Fibroblast of pulmonary artery (primary cell): ENCODE measurements around the gene ATP11C.
A peak's percentile ranks its signal among the peaks of the same experiment; 100 is the strongest.

Source experiments
- DNase-seq: peaks from one replicate; pipeline ENCODE4 v3.0.0-alpha.2; 2010; ENCODE audit warnings: low read depth
- H3K4me3 ChIP-seq: replicated peaks from 2 replicates; pipeline ENCODE4 v1.5.1; 2011; ENCODE audit warnings: low read depth, mild to moderate bottlenecking, control low read depth, low read length, moderate library complexity
- CTCF ChIP-seq: IDR thresholded peaks from 2 replicates; pipeline ENCODE4 v1.5.1; 2011; ENCODE audit warnings: mild to moderate bottlenecking, control low read depth, low read length, inconsistent platforms; ENCODE audit errors: missing control alignments

The ATP11C gene

DNA sequence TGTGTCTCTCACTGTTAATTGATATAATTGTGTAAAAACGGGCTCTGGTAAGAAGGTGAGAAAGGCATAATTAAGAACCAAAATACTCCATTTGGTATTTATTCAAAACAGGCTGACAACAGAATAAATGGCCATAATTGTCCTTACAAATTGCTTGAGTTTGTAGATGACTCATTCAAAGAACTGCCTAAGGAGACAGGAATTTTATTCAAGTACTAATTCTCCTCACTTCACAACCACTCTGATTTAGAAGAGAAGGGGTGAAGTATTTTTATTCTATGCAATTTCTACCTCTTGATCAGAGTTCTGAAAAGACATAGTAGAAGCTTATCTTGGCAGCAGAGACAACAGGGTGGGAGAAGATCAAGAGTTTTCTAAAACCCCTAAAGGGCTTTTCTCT, 43.1 kb downstream of the ATP11C start:
- no peak overlapping the region for H3K4me3 ChIP-seq
- no peak for TF ChIP-seq CTCF
- peak; percentile 29 for DNase-seq

GRCh38 chrX:139883984-139884383, 48.9 kb downstream of the ATP11C start:
- DNase-seq, result no peak
- no peak overlapping the region for H3K4me3 ChIP-seq
- no peak for TF ChIP-seq CTCF

- no peak for TF ChIP-seq CTCF
- peak; percentile 29 for DNase-seq
- no peak overlapping the region for H3K4me3 ChIP-seq
Observed at GRCh38 chrX:139882299-139882698, 50.6 kb downstream of the ATP11C start.

DNA sequence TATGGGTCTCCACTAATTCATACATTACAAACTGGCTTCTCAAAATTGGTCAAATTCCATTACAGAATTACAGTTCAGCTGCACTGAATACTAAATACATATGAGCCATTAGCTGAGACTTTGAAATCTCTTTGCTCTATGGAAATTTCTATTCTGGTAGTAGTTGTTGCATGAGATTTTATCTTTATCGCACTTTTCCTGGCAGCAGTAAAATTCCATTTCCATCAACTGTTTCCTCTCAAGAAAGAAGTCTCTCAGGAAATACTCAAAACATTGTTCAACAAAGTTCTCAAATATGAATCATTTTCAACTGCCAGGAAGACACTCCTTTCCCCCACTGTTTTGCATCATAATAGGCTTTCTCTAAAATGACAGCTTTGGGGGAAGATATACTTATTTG, 51.3 kb downstream of the ATP11C start:
- TF ChIP-seq CTCF, result no peak
- no peak overlapping the region for H3K4me3 ChIP-seq
- peak; percentile 87 for DNase-seq

DNA sequence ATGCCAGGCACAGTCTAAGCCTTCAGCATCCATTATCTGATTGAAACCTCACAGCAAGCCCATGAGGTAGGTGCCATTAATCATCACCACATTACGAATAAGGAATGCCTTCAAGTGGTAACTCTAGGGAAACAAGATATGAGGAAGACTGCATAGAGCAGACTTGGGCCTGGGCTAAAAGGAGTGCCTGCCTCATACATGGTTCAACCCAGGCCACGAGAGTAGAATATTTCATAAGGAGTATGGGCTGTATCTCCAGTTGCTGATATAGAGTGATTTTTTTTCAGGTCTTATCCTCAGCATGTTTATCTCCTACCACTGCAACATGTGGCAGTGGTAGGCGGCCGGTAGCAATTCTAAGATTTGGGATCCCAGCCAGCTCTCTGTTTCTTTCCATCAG, 51.7 kb downstream of the ATP11C start:
- TF ChIP-seq CTCF, result no peak
- H3K4me3 ChIP-seq, result no peak overlapping the region
- peak; percentile 69 for DNase-seq

DNA sequence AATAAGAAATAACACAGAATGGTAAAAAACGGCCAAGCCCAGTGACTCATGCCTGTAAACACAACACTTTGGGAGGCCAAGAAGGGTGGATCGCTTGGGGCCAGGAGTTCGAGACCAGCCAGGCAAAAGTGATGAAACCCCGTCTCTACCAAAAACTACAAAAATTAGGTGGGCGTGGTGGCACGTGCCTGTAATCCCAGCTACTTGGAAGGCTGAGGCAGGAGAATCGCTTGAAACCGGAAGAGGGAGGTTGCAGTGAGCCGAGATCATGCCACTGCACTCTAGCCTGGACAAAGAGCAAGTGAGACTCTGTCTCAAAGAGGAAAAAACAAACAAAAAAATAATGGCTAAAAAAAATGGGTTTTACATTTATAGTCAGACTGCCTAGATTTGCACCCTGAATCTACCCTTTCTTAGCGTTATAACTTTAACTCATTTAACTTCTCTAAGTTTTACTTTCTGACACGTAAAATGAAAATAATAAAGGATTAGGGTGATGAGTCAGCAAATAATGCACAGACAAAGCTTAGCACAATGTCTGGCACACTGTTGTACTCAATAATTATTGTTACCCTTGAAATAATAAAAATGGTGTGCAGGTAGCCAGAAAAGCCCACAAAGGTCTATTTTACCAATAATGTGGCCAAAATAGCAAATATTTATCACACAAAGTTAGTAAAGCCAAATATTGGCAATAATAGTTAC, 55.0 kb downstream of the ATP11C start:
- peak; percentile 33 for DNase-seq
- H3K4me3 ChIP-seq, result no peak overlapping the region
- TF ChIP-seq CTCF, result no peak

- H3K4me3 ChIP-seq, result no peak overlapping the region
- TF ChIP-seq CTCF, result no peak
- DNase-seq, result peak; percentile 44
Observed at GRCh38 chrX:139875841-139876240, 57.0 kb downstream of the ATP11C start.
